Measurements from ENCODE around the gene CLEC16A.

- TF ChIP-seq TAF1 (IDR thresholded peaks at IDR 0.05; ENCODE audit: low read depth): no peak
- no peak for TF ChIP-seq YY1 (IDR thresholded peaks at IDR 0.05; ENCODE audit: low read depth)
- TF ChIP-seq REST (IDR thresholded peaks at IDR 0.05; ENCODE audit: low read depth): no peak
- TF ChIP-seq CREB1 (IDR thresholded peaks at IDR 0.05; ENCODE audit: low read depth): no peak
Observed at GRCh38 chr16:11042191-11042590, 97.8 kb downstream of the CLEC16A start.
